Dermis blood vessel endothelial cell (primary cell): ENCODE data around the gene BPTF. TPM values are rescaled to one million over a fixed set of nuclear protein-coding genes. Genes with fewer than 3 reads are reported as not detected.
"Not testable (repeated sequence)": the region's sequence is repeated elsewhere in the genome, so short reads cannot be mapped to it uniquely, and the experiment has no call there.

Source experiments
- DNase-seq: peaks from one replicate; pipeline ENCODE4 v3.0.0; 2010
- total RNA-seq: library from RNA; depleted of rRNA; stranded (reverse); fragments of >200 nt; gene quantifications from 2 replicates; pipeline ENCODE4 v1.2.3, GENCODE V29; 2014

The BPTF gene
- total RNA-seq, 1 donor from 2014 or later, result 48.3 TPM

GRCh38 chr17:67902511-67903231 lies 77.4 kb downstream of the BPTF start:
- DNase-seq, result no peak

GRCh38 chr17:67905298-67905697 lies 80.0 kb downstream of the BPTF start:
- DNase-seq, result not testable (repeated sequence)

GRCh38 chr17:67910117-67910803 lies 85.0 kb downstream of the BPTF start:
- not testable (repeated sequence) for DNase-seq

- no peak for DNase-seq
Measured at GRCh38 chr17:67911059-67911782, 85.9 kb downstream of the BPTF start.

- no peak for DNase-seq
Measured at GRCh38 chr17:67912088-67912487, 86.8 kb downstream of the BPTF start.

- no peak for DNase-seq
Measured at GRCh38 chr17:67912656-67913055, 87.4 kb downstream of the BPTF start.

- no peak for DNase-seq
Measured at GRCh38 chr17:67920212-67920611, 94.9 kb downstream of the BPTF start.

- DNase-seq, result no peak
Measured at GRCh38 chr17:67922503-67922902, 97.2 kb downstream of the BPTF start.

- peak; percentile 35 for DNase-seq
Measured at GRCh38 chr17:67928842-67929241, 103.5 kb downstream of the BPTF start.

GRCh38 chr17:67931227-67931626 lies 105.9 kb downstream of the BPTF start:
- DNase-seq, result no peak

- peak; percentile 57 for DNase-seq
Measured at GRCh38 chr17:67942810-67943209, 117.5 kb downstream of the BPTF start.

GRCh38 chr17:67944035-67944434 lies 118.7 kb downstream of the BPTF start:
- DNase-seq, result no peak

- no peak for DNase-seq
Measured at GRCh38 chr17:67946513-67946912, 121.2 kb downstream of the BPTF start.

- no peak for DNase-seq
Measured at GRCh38 chr17:67947325-67947813, 122.1 kb downstream of the BPTF start.

- no peak for DNase-seq
Measured at GRCh38 chr17:67950945-67951344, 125.6 kb downstream of the BPTF start.

- DNase-seq, result no peak
Measured at GRCh38 chr17:67959510-67959909, 134.2 kb downstream of the BPTF start.

- not testable (repeated sequence) for DNase-seq
Measured at GRCh38 chr17:67960276-67960675, 135.0 kb downstream of the BPTF start.

GRCh38 chr17:67962156-67962555 lies 136.9 kb downstream of the BPTF start:
- not testable (repeated sequence) for DNase-seq

- DNase-seq, result peak; percentile 86
Measured at GRCh38 chr17:67963145-67963572, 137.9 kb downstream of the BPTF start.

- DNase-seq, result no peak
Measured at GRCh38 chr17:67970783-67971182, 145.5 kb downstream of the BPTF start.

GRCh38 chr17:67974185-67974584 lies 148.9 kb downstream of the BPTF start:
- peak; percentile 63 for DNase-seq

GRCh38 chr17:67974598-67975066 lies 149.3 kb downstream of the BPTF start:
- DNase-seq, result no peak

GRCh38 chr17:67976306-67976705 lies 151.0 kb downstream of the BPTF start:
- DNase-seq, result not testable (repeated sequence)
